Vagina (tissue), 2 donors: ENCODE results near the gene KMT2A.

ENCODE experiments used
- CTCF ChIP-seq, 3 experiments: fragments of 450-650 bp in 2 of 3; fragments of 200-600 bp in 1 of 3; sonication (generic) in 1 of 3; IDR thresholded peaks; one replicate each; pipeline ENCODE4 v1.5.1; 2017 to 2019; ENCODE audit warnings: antibody characterized with exemption in 3 of 3, mild to moderate bottlenecking in 2 of 3, moderate library complexity in 2 of 3
- POLR2A ChIP-seq, 2 donors: fragments of 450-650 bp; IDR thresholded peaks; one replicate each; pipeline ENCODE4 v1.6.1; 2017; ENCODE audit warnings: antibody characterized with exemption in 2 of 2, mild to moderate bottlenecking in 2 of 2, moderate library complexity in 2 of 2

- TF ChIP-seq CTCF (IDR thresholded peaks at IDR 0.05): no peak
- TF ChIP-seq POLR2A (IDR thresholded peaks at IDR 0.05): no peak
These were observed 136.8 kb downstream of the KMT2A start for GRCh38 chr11:118572981-118573550.
